GM21423 (cell line): ENCODE measurements around the gene UMOD.
A peak's percentile ranks its signal among the peaks of the same experiment; 100 is the strongest.

ENCODE experiments used
- ATAC-seq: cut with Tn5 transposase; IDR thresholded peaks from one replicate; pipeline ENCODE4 v1.9.1; 2021; ENCODE audit warnings: mild to moderate bottlenecking, moderate library complexity; ENCODE audit not compliant: unreplicated experiment

Gene UMOD

DNA sequence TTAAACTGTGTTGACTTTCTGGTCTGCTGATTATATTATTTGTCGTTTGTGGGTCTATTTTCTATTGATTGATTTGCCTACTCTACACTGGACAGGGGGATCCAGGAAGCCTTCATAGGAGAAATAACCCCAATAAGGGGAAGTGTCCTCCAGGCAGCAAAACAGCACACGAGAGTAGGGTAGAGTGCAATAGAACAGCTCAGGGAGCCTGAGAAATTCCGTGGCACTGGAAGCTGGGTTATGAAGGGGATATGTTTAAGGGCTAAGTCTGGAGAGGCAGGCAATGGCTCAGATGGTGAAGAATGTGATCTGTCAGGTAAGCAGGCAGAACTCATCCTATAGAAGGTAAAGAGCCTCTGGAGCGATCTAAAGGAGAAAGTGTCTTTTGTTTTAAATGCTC lies 46.1 kb downstream of the UMOD start:
- ATAC-seq = no peak

DNA sequence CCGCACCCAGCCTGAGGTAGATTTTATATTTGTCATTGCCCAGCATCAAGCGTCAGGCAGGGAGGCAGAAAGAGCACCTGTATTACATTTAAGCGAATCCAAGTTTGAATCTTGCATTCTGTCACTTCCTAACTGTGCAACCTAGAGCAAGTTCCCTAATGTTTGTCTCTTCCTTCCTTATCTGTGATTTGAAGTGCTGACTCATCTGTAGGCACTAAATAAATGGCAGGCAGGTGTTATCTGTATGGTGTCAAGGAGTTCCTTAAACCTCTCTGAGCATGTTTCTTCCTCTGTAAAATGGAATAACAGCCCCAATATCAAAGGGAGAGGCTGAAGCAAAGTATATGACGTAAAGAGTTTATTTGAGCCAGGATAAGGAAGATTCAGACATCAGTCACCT lies 49.5 kb downstream of the UMOD start:
- no peak for ATAC-seq

DNA sequence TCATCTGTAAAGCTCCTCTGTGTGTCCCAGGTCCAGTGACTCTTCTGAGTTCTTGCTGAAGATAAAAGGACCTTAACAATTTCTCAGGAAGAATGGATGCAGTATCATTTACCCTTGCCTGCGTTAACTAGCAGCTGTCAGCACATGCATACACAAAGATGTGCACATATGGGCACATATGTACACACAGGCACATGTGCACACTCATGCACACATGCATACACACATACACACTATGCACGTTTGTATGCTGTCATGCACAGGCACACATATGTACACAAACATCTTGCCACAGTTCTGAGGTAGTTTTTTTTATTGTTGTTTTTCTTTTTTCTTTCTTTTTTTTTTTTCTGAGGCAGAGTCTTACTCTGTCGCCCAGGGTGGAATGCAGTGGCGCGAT lies 50.1 kb downstream of the UMOD start:
- no peak for ATAC-seq

DNA sequence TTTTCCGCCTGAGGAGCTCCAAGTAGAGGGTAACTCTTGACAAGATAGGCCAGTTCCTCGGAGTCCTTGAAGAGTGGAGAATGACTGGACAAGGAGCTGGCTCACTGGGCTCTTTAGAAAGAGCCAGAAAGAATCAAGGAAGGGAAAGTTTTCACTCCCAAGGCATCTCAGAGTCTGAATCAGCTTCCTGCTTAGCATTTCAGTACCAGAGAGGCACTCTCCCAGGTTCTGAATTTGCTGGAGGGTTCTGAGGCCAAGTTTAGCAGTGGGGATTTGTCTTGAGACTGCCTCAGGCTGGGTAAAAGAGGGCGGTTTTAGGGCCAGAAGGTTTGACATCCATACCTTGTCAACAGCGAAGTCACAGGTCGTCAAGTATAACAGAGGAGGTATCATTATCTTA lies 50.7 kb downstream of the UMOD start:
- no peak for ATAC-seq

DNA sequence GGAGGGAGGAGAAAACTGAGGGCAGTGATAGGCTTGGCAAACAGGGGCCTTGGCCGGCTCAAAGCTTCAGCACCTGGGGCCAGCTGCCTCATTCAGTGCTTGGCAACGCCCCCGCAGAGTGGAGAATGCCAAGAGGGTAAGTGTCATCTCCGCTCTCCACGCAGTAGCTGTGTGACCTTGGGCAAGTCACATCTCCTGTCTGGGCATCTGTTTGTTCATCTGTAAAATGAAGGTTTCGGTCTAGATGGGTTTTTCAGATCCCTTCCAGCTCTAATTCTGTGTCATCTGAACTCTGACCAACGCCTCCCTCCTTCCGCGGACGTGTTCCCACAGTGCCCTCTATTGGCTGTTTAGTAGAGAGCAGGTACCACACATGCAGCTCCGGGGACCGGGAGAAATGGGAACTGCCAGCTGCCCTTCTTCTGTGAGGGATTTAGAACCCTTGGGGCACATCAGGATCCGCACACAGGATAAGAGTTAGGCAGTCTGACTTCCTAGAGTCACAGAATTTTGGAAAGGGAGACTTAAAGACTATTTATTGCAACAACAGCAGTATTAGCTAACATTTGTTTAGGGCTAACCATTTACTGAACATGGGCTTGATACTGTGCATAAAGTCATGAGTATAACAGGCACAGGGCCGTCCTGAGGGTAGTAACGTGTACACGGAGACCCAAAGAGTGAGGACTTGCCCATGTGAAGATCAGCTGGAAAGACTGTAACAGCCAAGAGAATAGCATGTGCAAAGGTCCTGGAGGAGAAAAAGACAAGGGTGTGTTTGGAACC lies 52.0 kb downstream of the UMOD start:
- peak; percentile 59 for ATAC-seq

DNA sequence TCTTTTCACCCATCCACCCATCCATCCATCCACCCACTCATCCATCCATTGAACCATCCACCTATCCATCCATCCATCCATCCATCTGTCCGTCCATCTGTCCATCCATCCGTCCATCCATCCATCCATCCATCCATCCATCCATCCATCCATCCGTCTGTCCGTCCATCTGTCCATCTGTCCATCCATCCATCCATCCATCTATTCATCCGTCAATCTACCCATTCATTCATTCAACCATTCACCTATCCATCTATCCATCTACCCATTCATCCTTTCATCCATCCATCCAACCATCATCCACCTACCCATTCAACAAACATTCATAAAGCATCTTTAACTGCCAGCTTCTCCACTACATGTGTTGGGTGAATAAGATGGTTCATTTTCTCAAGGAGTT lies 54.1 kb downstream of the UMOD start:
- no peak for ATAC-seq

DNA sequence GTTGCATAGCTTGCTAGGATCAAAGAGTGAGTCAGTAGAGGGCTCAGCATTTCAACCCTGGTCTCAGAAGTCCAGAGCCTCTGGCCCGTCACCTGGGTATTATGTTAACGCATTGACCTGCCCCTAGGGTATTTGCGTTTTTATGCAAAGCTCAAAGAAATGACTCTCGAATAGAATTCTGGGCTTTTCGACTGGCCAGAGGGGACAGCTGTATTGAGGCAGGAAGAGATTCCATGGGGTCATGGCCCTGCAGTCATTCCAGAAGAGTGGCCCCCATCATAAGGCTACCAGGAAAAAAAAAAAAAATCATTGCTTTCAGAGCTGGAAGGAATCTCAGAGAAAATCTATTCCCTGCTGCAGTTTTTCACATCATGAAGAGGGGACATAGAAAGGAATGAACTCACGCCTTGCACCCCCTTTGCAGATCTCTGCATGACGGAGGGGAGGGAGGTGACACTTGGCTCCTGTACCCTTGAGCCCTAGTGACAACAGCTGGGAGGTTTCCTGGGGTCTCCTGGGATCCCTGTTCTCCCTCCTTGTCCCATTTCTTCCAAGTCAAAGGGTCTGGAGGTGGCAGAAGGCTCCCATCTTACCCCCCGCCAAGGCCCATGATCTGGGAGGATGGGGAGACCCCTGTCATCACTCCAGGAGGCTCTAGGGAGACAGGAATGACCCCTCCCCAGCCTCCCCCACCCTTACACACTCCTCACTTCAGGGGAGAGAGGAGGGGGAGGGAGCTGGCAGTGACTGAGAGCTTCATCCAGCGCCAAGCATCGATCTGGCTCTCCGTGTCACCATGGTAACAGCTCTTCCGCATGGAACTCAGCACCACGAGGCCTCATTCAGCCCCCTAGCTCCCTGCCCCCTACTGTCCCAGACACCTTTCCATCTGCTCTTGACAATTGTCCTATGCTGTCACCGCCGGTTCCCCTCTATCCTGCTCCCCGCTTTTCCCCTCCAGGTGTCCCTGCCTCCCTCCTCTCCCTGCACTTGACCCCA lies 61.0 kb downstream of the UMOD start:
- no peak for ATAC-seq

DNA sequence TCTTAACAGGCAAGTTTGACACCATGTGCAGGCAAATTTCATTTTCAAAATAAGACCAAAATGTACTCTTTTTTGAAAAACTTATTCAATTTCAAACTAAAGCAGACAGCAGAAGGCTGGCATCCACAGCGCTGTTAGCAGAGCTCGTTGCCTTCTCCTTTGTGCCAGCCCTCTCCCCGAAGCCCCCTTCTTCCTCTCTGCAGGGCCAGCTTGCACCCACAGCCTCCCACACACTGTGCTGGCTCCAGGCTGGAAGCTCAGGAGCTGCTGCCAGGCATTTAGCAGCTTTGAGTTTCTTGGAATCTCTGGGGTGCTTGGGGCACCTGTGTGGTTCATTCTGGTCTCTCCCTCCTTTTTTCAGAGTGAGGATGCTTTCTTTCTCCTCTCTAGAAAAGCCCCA lies 62.9 kb downstream of the UMOD start:
- no peak for ATAC-seq

DNA sequence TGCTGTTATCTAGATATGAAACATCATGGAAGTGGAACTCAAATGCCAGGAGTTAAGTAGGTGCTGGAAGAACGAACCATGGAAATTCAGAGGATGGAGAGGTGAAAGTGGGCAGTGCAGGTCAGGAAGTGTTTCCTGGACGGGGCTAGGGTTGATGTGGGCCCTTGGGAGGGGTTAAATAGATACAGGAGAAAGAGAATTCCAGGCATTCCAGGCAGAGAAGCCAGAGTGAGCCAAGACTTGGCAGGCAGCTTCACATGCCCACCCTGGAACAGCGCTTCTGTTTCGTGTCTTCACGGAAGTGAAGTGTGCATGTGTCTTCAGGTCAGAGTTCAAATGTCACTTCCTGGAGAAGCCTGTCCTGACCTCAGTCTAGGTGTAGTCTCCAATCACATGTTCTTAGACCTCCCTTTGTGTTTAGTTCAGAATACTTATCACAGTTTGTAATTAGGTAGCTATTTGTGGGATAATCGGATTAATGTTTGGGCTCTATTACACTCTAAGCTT lies 66.5 kb downstream of the UMOD start:
- ATAC-seq = no peak
